GM23338 (cell line): ENCODE measurements around the gene ATP4B. TPM values are rescaled to one million over a fixed set of nuclear protein-coding genes. Genes with fewer than 3 reads are reported as not detected.

Experiments
- ATAC-seq: fragments of 200-7000 bp; cut with Tn5 transposase; 3 replicates; pipeline ENCODE4 v1.9.1; 2020
- DNase-seq: peaks from one replicate; pipeline ENCODE4 v3.0.0-alpha.2; 2015; ENCODE audit warnings: low spot score
- H2AFZ ChIP-seq: fragments of 200-600 bp; sonication (generic); 2 replicates; pipeline ENCODE4 v1.8.0; 2016; ENCODE audit warnings: antibody characterized with exemption, mild to moderate bottlenecking, moderate library complexity
- H3F3A ChIP-seq: fragments of 200-600 bp; sonication (generic); replicated peaks from 2 replicates; pipeline ENCODE4 v1.8.0; 2017; ENCODE audit warnings: antibody characterized with exemption, mixed run types, low read depth
- H3K27ac ChIP-seq: fragments of 200-600 bp; sonication (generic); 2 replicates; pipeline ENCODE4 v1.6.1; 2016; ENCODE audit warnings: low read depth
- H3K27me3 ChIP-seq: fragments of 200-600 bp; sonication (generic); 2 replicates; pipeline ENCODE4 v1.8.0; 2016; ENCODE audit warnings: mild to moderate bottlenecking, mixed run types, moderate library complexity; ENCODE audit not compliant: insufficient read depth
- H3K36me3 ChIP-seq: fragments of 200-600 bp; sonication (generic); 2 replicates; pipeline ENCODE4 v1.8.0; 2016; ENCODE audit warnings: mild to moderate bottlenecking; ENCODE audit not compliant: insufficient read depth
- H3K4me1 ChIP-seq: fragments of 200-600 bp; sonication (generic); 2 replicates; pipeline ENCODE4 v1.8.0; 2016; ENCODE audit warnings: mild to moderate bottlenecking, moderate library complexity; ENCODE audit not compliant: insufficient read depth
- H3K4me2 ChIP-seq: fragments of 200-600 bp; sonication (generic); 2 replicates; pipeline ENCODE4 v1.7.1; 2017; ENCODE audit warnings: mixed run types
- H3K4me3 ChIP-seq: fragments of 200-600 bp; sonication (generic); 2 replicates; pipeline ENCODE4 v1.6.1; 2016; ENCODE audit warnings: mixed run types
- H3K79me2 ChIP-seq: fragments of 200-600 bp; sonication (generic); replicated peaks from 2 replicates; pipeline ENCODE4 v1.8.0; 2017; ENCODE audit warnings: mild to moderate bottlenecking; ENCODE audit not compliant: insufficient read depth
- H3K9me2 ChIP-seq: fragments of 200-600 bp; sonication (generic); 2 replicates; pipeline ENCODE4 v1.8.0; 2017; ENCODE audit not compliant: insufficient read depth
- H4K20me1 ChIP-seq: fragments of 200-600 bp; sonication (generic); replicated peaks from 2 replicates; pipeline ENCODE4 v1.8.0; 2017; ENCODE audit warnings: mild to moderate bottlenecking; ENCODE audit not compliant: insufficient read depth
- H3K27ac Mint-ChIP-seq: 2 replicates; pipeline ENCODE4 v1.8.0; 2020; ENCODE audit warnings: inconsistent platforms, mild to moderate bottlenecking, moderate library complexity, mixed read lengths
- H3K27me3 Mint-ChIP-seq: 3 replicates; pipeline ENCODE4 v1.8.0; 2022; ENCODE audit warnings: low read depth, mild to moderate bottlenecking, moderate library complexity, mixed read lengths, inconsistent platforms; ENCODE audit not compliant: insufficient read depth, poor library complexity
- H3K36me3 Mint-ChIP-seq: 3 replicates; pipeline ENCODE4 v1.8.0; 2021; ENCODE audit warnings: low read depth, mild to moderate bottlenecking, inconsistent platforms, moderate library complexity, mixed read lengths
- H3K4me1 Mint-ChIP-seq: 3 replicates; pipeline ENCODE4 v1.8.0; 2020; ENCODE audit warnings: mild to moderate bottlenecking, inconsistent platforms, mixed read lengths
- H3K4me3 Mint-ChIP-seq: 3 replicates; pipeline ENCODE4 v1.8.0; 2021; ENCODE audit warnings: moderate library complexity, mild to moderate bottlenecking, inconsistent platforms, mixed read lengths
- H3K9me3 Mint-ChIP-seq: 3 replicates; pipeline ENCODE4 v1.8.0; 2020; ENCODE audit warnings: moderate library complexity, mild to moderate bottlenecking, inconsistent platforms, mixed read lengths
- JUNB ChIP-seq: IDR thresholded peaks from one replicate; pipeline ENCODE4 v1.6.1; 2016; ENCODE audit warnings: antibody characterized with exemption; ENCODE audit not compliant: unreplicated experiment
- polyA plus RNA-seq: library from polyadenylated mRNA; unstranded; fragments of >200 nt; fragmentation: Nextera tagmentation; extraction: Ambion mirVana; gene quantifications from 2 replicates; pipeline ENCODE4 v1.2.1, GENCODE V29; 2016
- total RNA-seq: library from RNA; depleted of rRNA; stranded (reverse); fragments of >200 nt; shearing (Covaris generic); gene quantifications from 2 replicates; pipeline ENCODE4 v1.2.3, GENCODE V29; 2014
- TF ChIP-seq, protein P1 (sequence below): fragments of 250-450 bp; sonication (Bioruptor Pico); IDR thresholded peaks from 2 replicates; pipeline ENCODE4 v1.5.0; 2020; ENCODE audit warnings: mild to moderate bottlenecking, moderate library complexity
- TF ChIP-seq, protein P2 (sequence below): IDR thresholded peaks from 2 replicates; pipeline ENCODE4 v1.6.1; 2016; ENCODE audit warnings: antibody characterized with exemption

ATP4B gene
- total and polyA plus RNA-seq, 2 experiments from 2014 or later, result not detected

DNA sequence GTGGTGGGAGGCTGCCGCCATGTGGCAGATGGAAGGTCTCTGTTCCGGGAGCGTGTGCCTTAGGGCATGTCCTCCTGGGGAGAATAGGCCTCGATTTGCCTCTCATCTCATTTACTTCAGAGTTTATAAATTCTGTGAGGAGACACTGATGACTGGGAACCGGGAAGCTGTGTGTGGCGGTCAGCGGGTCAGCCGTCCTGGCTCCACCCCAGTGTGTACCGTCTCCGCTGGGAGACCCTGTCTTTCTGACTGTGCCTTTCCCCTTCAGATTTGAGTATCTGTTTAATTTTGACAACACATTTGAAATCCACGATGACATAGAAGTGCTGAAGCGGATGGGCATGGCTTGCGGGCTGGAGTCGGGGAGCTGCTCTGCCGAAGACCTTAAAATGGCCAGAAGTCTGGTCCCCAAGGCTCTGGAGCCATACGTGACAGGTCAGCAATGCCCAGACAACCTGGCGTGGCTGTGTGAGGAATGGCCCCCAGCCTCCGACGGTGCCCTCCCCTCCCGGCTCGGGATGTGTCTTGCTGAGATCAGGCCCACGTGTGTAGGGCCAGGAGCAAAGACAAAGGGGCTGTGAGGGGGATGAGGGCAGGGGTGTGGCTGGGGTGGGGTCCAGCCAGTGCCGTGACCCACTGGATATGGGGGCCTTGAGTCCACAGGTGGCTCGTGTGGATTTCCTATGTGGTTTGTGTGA, 21.6 kb downstream of the ATP4B start (continued):
- TF ChIP-seq, protein P1, sequence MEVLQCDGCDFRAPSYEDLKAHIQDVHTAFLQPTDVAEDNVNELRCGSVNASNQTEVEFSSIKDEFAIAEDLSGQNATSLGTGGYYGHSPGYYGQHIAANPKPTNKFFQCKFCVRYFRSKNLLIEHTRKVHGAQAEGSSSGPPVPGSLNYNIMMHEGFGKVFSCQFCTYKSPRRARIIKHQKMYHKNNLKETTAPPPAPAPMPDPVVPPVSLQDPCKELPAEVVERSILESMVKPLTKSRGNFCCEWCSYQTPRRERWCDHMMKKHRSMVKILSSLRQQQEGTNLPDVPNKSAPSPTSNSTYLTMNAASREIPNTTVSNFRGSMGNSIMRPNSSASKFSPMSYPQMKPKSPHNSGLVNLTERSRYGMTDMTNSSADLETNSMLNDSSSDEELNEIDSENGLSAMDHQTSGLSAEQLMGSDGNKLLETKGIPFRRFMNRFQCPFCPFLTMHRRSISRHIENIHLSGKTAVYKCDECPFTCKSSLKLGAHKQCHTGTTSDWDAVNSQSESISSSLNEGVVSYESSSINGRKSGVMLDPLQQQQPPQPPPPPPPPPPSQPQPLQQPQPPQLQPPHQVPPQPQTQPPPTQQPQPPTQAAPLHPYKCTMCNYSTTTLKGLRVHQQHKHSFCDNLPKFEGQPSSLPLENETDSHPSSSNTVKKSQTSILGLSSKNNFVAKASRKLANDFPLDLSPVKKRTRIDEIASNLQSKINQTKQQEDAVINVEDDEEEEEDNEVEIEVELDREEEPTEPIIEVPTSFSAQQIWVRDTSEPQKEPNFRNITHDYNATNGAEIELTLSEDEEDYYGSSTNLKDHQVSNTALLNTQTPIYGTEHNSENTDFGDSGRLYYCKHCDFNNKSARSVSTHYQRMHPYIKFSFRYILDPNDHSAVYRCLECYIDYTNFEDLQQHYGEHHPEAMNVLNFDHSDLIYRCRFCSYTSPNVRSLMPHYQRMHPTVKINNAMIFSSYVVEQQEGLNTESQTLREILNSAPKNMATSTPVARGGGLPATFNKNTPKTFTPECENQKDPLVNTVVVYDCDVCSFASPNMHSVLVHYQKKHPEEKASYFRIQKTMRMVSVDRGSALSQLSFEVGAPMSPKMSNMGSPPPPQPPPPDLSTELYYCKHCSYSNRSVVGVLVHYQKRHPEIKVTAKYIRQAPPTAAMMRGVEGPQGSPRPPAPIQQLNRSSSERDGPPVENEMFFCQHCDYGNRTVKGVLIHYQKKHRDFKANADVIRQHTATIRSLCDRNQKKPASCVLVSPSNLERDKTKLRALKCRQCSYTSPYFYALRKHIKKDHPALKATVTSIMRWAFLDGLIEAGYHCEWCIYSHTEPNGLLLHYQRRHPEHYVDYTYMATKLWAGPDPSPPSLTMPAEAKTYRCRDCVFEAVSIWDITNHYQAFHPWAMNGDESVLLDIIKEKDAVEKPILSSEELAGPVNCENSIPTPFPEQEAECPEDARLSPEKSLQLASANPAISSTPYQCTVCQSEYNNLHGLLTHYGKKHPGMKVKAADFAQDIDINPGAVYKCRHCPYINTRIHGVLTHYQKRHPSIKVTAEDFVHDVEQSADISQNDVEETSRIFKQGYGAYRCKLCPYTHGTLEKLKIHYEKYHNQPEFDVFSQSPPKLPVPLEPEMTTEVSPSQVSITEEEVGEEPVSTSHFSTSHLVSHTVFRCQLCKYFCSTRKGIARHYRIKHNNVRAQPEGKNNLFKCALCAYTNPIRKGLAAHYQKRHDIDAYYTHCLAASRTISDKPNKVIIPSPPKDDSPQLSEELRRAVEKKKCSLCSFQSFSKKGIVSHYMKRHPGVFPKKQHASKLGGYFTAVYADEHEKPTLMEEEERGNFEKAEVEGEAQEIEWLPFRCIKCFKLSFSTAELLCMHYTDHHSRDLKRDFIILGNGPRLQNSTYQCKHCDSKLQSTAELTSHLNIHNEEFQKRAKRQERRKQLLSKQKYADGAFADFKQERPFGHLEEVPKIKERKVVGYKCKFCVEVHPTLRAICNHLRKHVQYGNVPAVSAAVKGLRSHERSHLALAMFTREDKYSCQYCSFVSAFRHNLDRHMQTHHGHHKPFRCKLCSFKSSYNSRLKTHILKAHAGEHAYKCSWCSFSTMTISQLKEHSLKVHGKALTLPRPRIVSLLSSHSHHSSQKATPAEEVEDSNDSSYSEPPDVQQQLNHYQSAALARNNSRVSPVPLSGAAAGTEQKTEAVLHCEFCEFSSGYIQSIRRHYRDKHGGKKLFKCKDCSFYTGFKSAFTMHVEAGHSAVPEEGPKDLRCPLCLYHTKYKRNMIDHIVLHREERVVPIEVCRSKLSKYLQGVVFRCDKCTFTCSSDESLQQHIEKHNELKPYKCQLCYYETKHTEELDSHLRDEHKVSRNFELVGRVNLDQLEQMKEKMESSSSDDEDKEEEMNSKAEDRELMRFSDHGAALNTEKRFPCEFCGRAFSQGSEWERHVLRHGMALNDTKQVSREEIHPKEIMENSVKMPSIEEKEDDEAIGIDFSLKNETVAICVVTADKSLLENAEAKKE, result no peak
- TF ChIP-seq JUNB, result no peak

DNA sequence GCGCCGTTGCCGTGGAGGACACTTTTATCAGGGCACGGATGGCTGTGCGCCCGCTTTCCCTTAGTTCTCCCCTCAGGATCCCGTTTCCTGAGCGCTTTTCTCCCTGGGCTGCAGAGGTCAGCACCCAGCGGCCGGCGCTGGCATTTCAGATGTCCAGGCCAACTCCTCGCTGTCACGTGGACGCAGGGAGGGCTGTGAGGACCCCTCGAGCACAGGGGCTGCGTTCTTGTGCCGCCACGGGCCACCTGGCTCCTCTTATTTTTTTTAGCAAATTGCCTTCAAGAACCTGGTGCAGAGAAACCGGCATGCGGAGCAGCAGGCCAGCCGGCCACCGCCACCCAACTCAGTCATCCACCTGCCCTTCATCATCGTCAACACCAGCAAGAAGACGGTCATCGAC, 22.3 kb downstream of the ATP4B start:
- Histone ChIP-seq H3K27me3 (no peaks in the 10 kb centered on the region), H3K27ac (no peak overlapping the region), H3K79me2 (no peaks in the 10 kb centered on the region; the same call in 1 of the 2 replicates), H3K36me3 (peaks cover 17% of the 10 kb centered on the region; the same call in 1 of the 2 replicates), H3K4me3 (no peak overlapping the region), H2AFZ (no peak overlapping the region), H3K9me2 (no peaks in the 10 kb centered on the region), H4K20me1 (peaks cover 3% of the 10 kb centered on the region), H3F3A (no peaks in the 10 kb centered on the region), H3K4me2 (no peak overlapping the region), H3K4me1 (no peaks in the 10 kb centered on the region)
- Mint-ChIP-seq H3K4me3 (no peak overlapping the region), H3K36me3 (peaks cover 89% of the 10 kb centered on the region), H3K4me1 (no peaks in the 10 kb centered on the region; the same call in 2 of the 3 replicates), H3K27me3 (peaks cover 9% of the 10 kb centered on the region), H3K27ac (no peak overlapping the region), H3K9me3 (no peaks in the 10 kb centered on the region; the same call in 2 of the 3 replicates)
- TF ChIP-seq, protein P1, result no peak
- TF ChIP-seq, protein P2, sequence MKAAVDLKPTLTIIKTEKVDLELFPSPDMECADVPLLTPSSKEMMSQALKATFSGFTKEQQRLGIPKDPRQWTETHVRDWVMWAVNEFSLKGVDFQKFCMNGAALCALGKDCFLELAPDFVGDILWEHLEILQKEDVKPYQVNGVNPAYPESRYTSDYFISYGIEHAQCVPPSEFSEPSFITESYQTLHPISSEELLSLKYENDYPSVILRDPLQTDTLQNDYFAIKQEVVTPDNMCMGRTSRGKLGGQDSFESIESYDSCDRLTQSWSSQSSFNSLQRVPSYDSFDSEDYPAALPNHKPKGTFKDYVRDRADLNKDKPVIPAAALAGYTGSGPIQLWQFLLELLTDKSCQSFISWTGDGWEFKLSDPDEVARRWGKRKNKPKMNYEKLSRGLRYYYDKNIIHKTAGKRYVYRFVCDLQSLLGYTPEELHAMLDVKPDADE, result no peak
- no peak for ATAC-seq
- DNase-seq, result no peak
